NCI-H1105 (cell line): ENCODE results near the gene MCM3AP.

Experiments used
- DNase-seq: peaks from one replicate; lab custom pipeline; 2025; lab: John Stamatoyannopoulos, UW

MCM3AP gene

GRCh38 chr21:46185716-46186115 is 99.7 kb downstream of the MCM3AP start:
- DNase-seq: no peak
